HG03521 (cell line): ENCODE results near the gene IMPDH1.

ENCODE experiments used
- ATAC-seq: cut with Tn5 transposase; IDR thresholded peaks from one replicate; pipeline ENCODE4 v1.9.1; 2021; ENCODE audit warnings: mild to moderate bottlenecking, moderate library complexity; ENCODE audit not compliant: unreplicated experiment

Gene IMPDH1

GRCh38 chr7:128388145-128388485 lies 21.7 kb downstream of the IMPDH1 start:
- ATAC-seq: no peak

GRCh38 chr7:128387216-128388144 lies 22.3 kb downstream of the IMPDH1 start:
- peak; percentile 65 for ATAC-seq

- no peak for ATAC-seq
These were observed 23.5 kb downstream of the IMPDH1 start for GRCh38 chr7:128385988-128386925.

- ATAC-seq: no peak
These were observed 25.1 kb downstream of the IMPDH1 start for GRCh38 chr7:128384726-128385125.

GRCh38 chr7:128383776-128384175 lies 26.0 kb downstream of the IMPDH1 start:
- no peak for ATAC-seq

- ATAC-seq: no peak
These were observed 28.5 kb downstream of the IMPDH1 start for GRCh38 chr7:128381161-128381821.

- no peak for ATAC-seq
These were observed 29.2 kb downstream of the IMPDH1 start for GRCh38 chr7:128380483-128381106.

GRCh38 chr7:128379900-128380479 lies 29.8 kb downstream of the IMPDH1 start:
- no peak for ATAC-seq

- ATAC-seq: no peak
These were observed 31.1 kb downstream of the IMPDH1 start for GRCh38 chr7:128378637-128379036.

- ATAC-seq: no peak
These were observed 33.7 kb downstream of the IMPDH1 start for GRCh38 chr7:128376077-128376476.

- no peak for ATAC-seq
These were observed 35.7 kb downstream of the IMPDH1 start for GRCh38 chr7:128374041-128374440.

GRCh38 chr7:128373606-128374005 lies 36.2 kb downstream of the IMPDH1 start:
- ATAC-seq: no peak

GRCh38 chr7:128370491-128370890 lies 39.3 kb downstream of the IMPDH1 start:
- ATAC-seq: no peak

- no peak for ATAC-seq
These were observed 42.8 kb downstream of the IMPDH1 start for GRCh38 chr7:128366986-128367385.

GRCh38 chr7:128366300-128366699 lies 43.5 kb downstream of the IMPDH1 start:
- no peak for ATAC-seq

- ATAC-seq: no peak
These were observed 44.4 kb downstream of the IMPDH1 start for GRCh38 chr7:128365432-128365831.

- no peak for ATAC-seq
These were observed 45.5 kb downstream of the IMPDH1 start for GRCh38 chr7:128364166-128364870.

GRCh38 chr7:128363261-128363721 lies 46.5 kb downstream of the IMPDH1 start:
- ATAC-seq: no peak

GRCh38 chr7:128362670-128363069 lies 47.1 kb downstream of the IMPDH1 start:
- no peak for ATAC-seq
